BJ (cell line): ENCODE results near the gene MOB3A. TPM values are rescaled to one million over a fixed set of nuclear protein-coding genes. Genes with fewer than 3 reads are reported as not detected.
A peak's percentile ranks its signal among the peaks of the same experiment; 100 is the strongest.
"Not testable (repeated sequence)": the region's sequence is repeated elsewhere in the genome, so short reads cannot be mapped to it uniquely, and the experiment has no call there.

Experiments used
- CTCF ChIA-PET: fragments of 350-600 bp; formaldehyde crosslinking; extraction: SDS; loops from one replicate; lab custom pipeline; 2021; ENCODE audit warnings: antibody characterized with exemption, inconsistent platforms; lab: Yijun Ruan, JAX
- POLR2A ChIA-PET: fragments of 300-600 bp; sonication (Branson Sonifier 250); formaldehyde crosslinking; extraction: SDS; loops from one replicate; lab custom pipeline; 2021; ENCODE audit warnings: antibody characterized with exemption; lab: Charles Lee
- DNase-seq: peaks from one replicate; pipeline ENCODE4 v3.0.0-alpha.2; 2011; ENCODE audit warnings: low read depth
- H3K27me3 ChIP-seq: 2 replicates; pipeline ENCODE4 v1.6.0; 2011; ENCODE audit warnings: low read length; ENCODE audit not compliant: control insufficient read depth, insufficient read depth
- H3K36me3 ChIP-seq: 2 replicates; pipeline ENCODE4 v1.5.1; 2011; ENCODE audit warnings: low read length; ENCODE audit not compliant: control insufficient read depth, insufficient read depth
- H3K4me3 ChIP-seq: 2 replicates; pipeline ENCODE4 v1.5.1; 2011; ENCODE audit warnings: low read depth, mild to moderate bottlenecking, control low read depth, low read length
- CTCF ChIP-seq: IDR thresholded peaks from 2 replicates; pipeline ENCODE4 v1.5.1; 2011; ENCODE audit warnings: low read depth, mild to moderate bottlenecking, control low read depth, inconsistent platforms, low read length, moderate library complexity; ENCODE audit not compliant: insufficient read depth
- polyA plus RNA-seq: library from polyadenylated mRNA; depleted of rRNA; stranded (reverse); fragments of >200 nt; gene quantifications from 2 replicates; pipeline ENCODE4 v1.2.3, GENCODE V29; 2011

Gene MOB3A
- polyA plus RNA-seq, 1 experiment = 50.5 TPM

DNA sequence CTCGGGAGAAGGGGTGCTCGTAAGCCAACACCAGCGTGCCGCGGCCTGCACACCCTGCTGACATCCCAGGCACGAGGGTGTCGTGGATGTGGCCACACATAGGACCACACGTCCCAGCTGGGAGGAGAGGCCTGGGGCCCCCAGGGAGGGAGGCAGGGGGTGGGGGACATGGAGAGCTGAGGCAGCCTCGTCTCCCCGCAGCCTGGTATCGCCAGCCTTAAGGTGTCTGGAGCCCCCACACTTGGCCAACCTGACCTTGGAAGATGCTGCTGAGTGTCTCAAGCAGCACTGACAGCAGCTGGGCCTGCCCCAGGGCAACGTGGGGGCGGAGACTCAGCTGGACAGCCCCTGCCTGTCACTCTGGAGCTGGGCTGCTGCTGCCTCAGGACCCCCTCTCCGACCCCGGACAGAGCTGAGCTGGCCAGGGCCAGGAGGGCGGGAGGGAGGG lies 3.0 kb upstream of the MOB3A start:
- H3K4me3 ChIP-seq = no peak overlapping the region
- H3K36me3 ChIP-seq = peaks cover 27% of the 10 kb centered on the region
- ChIA-PET POLR2A (no interaction called here), CTCF (interaction anchor here (0.9 kb wide), 1 partner anchor 79 kb away, joined by 3 read pairs; no protein-coding TSS in a partner anchor)
- no peaks in the 10 kb centered on the region for H3K27me3 ChIP-seq
- no peak for DNase-seq
- TF ChIP-seq CTCF = no peak

- ChIA-PET POLR2A (no interaction called here), CTCF (interaction anchor here (1.5 kb wide), 2 partner anchors 12 to 40 kb away, joined by 4 to 5 read pairs; no protein-coding TSS in a partner anchor)
- Histone ChIP-seq H3K4me3 (no peak overlapping the region), H3K36me3 (peaks cover 26% of the 10 kb centered on the region), H3K27me3 (no peaks in the 10 kb centered on the region)
- no peak for DNase-seq
- no peak for TF ChIP-seq CTCF
Measured at GRCh38 chr19:2097886-2098327, 1.8 kb upstream of the MOB3A start.

- Histone ChIP-seq H3K36me3 (peaks cover 29% of the 10 kb centered on the region), H3K4me3 (peak overlapping the region; percentile 44), H3K27me3 (no peaks in the 10 kb centered on the region)
- no peak for TF ChIP-seq CTCF
- no peak for DNase-seq
- POLR2A ChIA-PET = no interaction called here
- CTCF ChIA-PET = interaction anchor here (1.5 kb wide), 2 partner anchors 12 to 40 kb away, joined by 4 to 5 read pairs; no protein-coding TSS in a partner anchor
Measured at GRCh38 chr19:2097203-2097885, 1.2 kb upstream of the MOB3A start.

DNA sequence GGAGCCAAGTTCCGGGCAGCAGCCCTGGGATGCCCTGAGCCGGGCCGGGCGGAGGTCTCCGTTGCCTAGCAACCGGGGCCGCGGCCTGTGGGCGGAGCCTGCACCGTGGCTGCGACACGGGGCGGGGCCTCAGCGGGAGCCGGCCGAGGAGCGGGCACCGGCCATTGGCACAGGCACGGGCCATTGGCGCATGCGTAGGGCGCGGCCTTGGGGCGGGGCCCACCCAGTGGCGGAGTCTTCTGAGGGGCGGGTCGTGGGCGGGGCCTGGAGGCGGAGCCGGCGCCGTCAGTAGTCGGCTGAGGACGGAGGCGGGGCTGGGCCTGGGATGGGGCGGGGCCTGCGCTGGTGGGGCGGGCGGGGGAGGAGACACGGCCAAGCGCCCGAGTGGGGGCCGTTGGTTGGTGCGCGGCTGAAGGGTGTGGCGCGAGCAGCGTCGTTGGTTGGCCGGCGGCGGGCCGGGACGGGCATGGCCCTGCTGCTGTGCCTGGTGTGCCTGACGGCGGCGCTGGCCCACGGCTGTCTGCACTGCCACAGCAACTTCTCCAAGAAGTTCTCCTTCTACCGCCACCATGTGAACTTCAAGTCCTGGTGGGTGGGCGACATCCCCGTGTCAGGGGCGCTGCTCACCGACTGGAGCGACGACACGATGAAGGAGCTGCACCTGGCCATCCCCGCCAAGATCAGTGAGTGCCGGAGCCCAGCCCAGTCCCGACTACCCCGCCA lies 515 bp upstream of the MOB3A start, which contains the start of gene IZUMO4:
TSS of gene IZUMO4 (plus strand) at position 436 of the 723 bp plus-strand sequence. CDS start at position 467, 31 bp downstream.
- ChIA-PET CTCF (interaction anchor here (1.5 kb wide), 1 partner anchor 13 kb away, joined by 5 read pairs; no protein-coding TSS in a partner anchor), POLR2A (no interaction called here)
- Histone ChIP-seq H3K4me3 (peak within 1 kb of the TSS; percentile 75), H3K27me3 (no peaks in the 10 kb centered on the region), H3K36me3 (peaks cover 25% of the 10 kb centered on the region)
- peak; percentile 46 for TF ChIP-seq CTCF
- DNase-seq = peak; percentile 61

DNA sequence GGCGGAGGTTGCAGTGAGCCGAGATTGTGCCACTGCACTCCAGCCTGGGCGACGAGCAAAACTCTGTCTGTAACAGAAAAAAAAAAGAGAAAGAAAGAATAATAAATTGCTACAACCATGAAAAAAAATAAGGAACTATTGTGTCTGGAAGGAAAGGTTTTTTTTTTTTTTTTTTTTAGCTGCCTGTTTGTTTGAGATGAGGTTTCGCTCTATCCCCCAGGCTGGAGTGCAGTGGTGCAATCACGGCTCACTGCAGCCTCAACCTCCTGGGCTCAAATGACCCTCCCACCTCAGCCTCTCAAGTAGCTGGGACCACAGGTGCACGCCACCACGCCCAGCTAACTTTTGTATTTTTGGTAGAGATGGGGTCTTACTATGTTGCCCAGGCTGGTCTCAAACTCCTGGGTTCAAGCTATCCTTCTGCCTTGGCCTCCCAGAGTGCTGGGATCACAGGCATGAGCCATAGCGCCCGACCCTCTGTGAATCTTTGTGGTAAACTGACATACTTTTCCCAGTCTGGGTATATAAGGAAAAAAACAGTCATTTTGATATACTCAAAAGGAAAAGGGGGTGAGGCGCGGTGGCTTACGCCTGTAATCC lies 4.1 kb downstream of the MOB3A start:
- H3K36me3 ChIP-seq, POLR2A ChIA-PET, DNase-seq, H3K27me3 ChIP-seq, H3K4me3 ChIP-seq: not testable (repeated sequence)
- CTCF ChIA-PET = interaction anchor here (0.6 to 1.3 kb wide), 4 partner anchors 22 to 233 kb away, joined by 3 read pairs; no protein-coding TSS in a partner anchor
